Measurements from ENCODE around the gene TEX14. TPM values are rescaled to one million over a fixed set of nuclear protein-coding genes. Genes with fewer than 3 reads are reported as not detected.

Gene TEX14
- total and polyA plus RNA-seq, 8 donors, result 0.03 to 0.59 (median 0.20) TPM

- Histone ChIP-seq H3K36me3 (no peaks in the 10 kb centered on the region), H3K9me3 (no peaks in the 10 kb centered on the region), H3K4me3 (no peak overlapping the region), H3K27me3 (no peaks in the 10 kb centered on the region), H3K27ac (no peak overlapping the region), H3K4me1 (no peaks in the 10 kb centered on the region)
- intact Hi-C loops (cut with DNase I), result no loop called here
- no peak for DNase-seq
- FAIRE-seq, result no peak
- TF ChIP-seq, protein P1, sequence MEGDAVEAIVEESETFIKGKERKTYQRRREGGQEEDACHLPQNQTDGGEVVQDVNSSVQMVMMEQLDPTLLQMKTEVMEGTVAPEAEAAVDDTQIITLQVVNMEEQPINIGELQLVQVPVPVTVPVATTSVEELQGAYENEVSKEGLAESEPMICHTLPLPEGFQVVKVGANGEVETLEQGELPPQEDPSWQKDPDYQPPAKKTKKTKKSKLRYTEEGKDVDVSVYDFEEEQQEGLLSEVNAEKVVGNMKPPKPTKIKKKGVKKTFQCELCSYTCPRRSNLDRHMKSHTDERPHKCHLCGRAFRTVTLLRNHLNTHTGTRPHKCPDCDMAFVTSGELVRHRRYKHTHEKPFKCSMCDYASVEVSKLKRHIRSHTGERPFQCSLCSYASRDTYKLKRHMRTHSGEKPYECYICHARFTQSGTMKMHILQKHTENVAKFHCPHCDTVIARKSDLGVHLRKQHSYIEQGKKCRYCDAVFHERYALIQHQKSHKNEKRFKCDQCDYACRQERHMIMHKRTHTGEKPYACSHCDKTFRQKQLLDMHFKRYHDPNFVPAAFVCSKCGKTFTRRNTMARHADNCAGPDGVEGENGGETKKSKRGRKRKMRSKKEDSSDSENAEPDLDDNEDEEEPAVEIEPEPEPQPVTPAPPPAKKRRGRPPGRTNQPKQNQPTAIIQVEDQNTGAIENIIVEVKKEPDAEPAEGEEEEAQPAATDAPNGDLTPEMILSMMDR (IDR thresholded peaks at IDR 0.05), result no peak
- ATAC-seq, result no peak
- 85 to 86% methylated on average over 6 of the region's 6 CpGs for WGBS, 2 donors
Measured at GRCh38 chr17:58538811-58539409, 152.9 kb downstream of the TEX14 start.

- TF ChIP-seq, protein P1 (IDR thresholded peaks at IDR 0.05), result no peak
- no peaks in the 10 kb centered on the region for H3K36me3 ChIP-seq
- H3K4me3 ChIP-seq, result no peak overlapping the region
- WGBS, 2 donors, result 81 to 92% methylated on average over 4 of the region's 4 CpGs
- intact Hi-C loops (cut with DNase I), result no loop called here
- FAIRE-seq (no peak), DNase-seq (no peak), ATAC-seq (no peak)
- H3K4me1 ChIP-seq, result no peaks in the 10 kb centered on the region
- no peaks in the 10 kb centered on the region for H3K27me3 ChIP-seq
- H3K9me3 ChIP-seq, result no peaks in the 10 kb centered on the region
- H3K27ac ChIP-seq, result no peak overlapping the region
Measured at GRCh38 chr17:58537266-58537665, 154.6 kb downstream of the TEX14 start.

DNA sequence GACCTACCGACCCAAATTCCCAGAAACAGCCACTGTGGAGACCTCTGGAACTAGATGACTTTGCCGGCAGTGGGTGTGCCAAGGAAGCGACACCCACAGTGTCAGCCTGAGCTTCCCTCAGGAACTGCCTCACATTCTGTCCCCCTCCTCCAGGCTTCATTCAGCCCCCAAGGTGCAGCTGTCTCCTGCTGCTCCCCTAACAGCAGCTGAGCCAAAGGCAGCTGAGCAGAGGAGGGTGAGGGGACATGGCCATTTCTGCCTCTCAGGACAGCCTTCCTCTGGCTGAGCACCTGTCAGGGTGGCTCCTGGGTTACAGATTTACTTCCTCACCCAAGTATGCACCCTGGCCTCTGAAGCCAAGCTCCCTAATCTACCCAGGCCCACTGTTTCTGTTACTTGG lies 155.3 kb downstream of the TEX14 start:
- ATAC-seq (no peak), DNase-seq (no peak), FAIRE-seq (no peak)
- TF ChIP-seq, protein P1 (IDR thresholded peaks at IDR 0.05), result no peak
- Histone ChIP-seq H3K27ac (no peak overlapping the region), H3K4me1 (no peaks in the 10 kb centered on the region), H3K4me3 (no peak overlapping the region), H3K36me3 (no peaks in the 10 kb centered on the region), H3K9me3 (no peaks in the 10 kb centered on the region), H3K27me3 (no peaks in the 10 kb centered on the region)
- intact Hi-C loops (cut with DNase I), result no loop called here
- WGBS, 2 donors, result 86 to 94% methylated on average over 3 of the region's 3 CpGs

DNA sequence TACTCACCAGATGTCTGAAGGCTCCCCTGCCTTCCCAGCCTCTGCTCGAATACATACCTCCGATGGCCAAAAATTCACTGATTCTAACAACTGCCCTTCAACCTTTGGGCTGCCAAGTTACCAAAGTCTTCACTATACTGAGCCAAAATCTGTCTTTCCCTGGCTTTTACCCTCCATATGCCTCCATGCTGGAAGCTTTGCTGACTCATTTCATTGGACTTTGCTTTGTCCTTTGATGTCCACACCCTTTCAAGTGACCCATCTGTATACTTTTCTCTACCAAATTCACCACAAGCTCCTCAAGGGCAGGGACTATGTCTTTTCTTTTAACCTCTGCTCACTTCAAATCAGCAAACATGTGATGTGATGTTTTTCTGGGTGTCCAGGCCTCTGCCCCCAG lies 156.4 kb downstream of the TEX14 start:
- Histone ChIP-seq H3K27me3 (no peaks in the 10 kb centered on the region), H3K9me3 (no peaks in the 10 kb centered on the region), H3K27ac (no peak overlapping the region), H3K4me1 (no peaks in the 10 kb centered on the region), H3K4me3 (no peak overlapping the region), H3K36me3 (no peaks in the 10 kb centered on the region)
- DNase-seq (no peak), FAIRE-seq (no peak), ATAC-seq (no peak)
- TF ChIP-seq, protein P1 (IDR thresholded peaks at IDR 0.05), result no peak
- 86 to 90% methylated on average over 2 of the region's 2 CpGs for WGBS, 2 donors
- intact Hi-C loops (cut with DNase I), result no loop called here

DNA sequence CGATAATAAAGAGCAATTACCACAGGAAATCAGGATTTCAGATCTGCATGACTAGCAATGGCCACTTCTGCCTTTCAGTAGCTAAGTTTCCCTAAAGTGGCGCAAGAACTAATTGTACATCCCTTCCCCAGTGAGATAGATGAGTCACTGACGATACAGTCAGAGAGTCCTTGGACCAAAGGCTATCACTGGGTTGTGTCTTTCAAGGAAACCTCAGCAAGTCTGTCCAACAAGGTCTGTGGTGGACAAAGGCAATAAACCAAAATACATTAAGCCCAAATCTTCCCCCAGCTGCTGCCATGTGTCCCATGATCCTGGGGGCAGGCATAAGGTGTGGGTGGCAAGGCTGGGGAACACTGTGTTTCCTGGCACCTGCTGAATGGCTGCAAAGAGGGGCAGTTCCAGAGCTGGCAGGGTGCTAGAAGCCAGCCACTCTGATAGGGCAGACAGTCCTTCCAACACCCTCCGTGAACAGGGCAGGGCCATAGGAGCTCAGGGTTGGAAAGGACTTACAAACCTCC lies 156.9 kb downstream of the TEX14 start:
- H3K9me3 ChIP-seq, result no peaks in the 10 kb centered on the region
- H3K27ac ChIP-seq, result no peak overlapping the region
- TF ChIP-seq, protein P1 (IDR thresholded peaks at IDR 0.05), result no peak
- H3K4me3 ChIP-seq, result no peak overlapping the region
- no peaks in the 10 kb centered on the region for H3K36me3 ChIP-seq
- H3K27me3 ChIP-seq, result no peaks in the 10 kb centered on the region
- no peak for DNase-seq
- FAIRE-seq, result no peak
- intact Hi-C loops (cut with DNase I), result no loop called here
- H3K4me1 ChIP-seq, result no peaks in the 10 kb centered on the region
- peak in 1 of 4 donors; percentile 17 for ATAC-seq
- WGBS, 2 donors, result 87% methylated on average over 4 of the region's 4 CpGs

All from pancreas (tissue), 10 donors.